Medulla oblongata (tissue), 1 donor: ENCODE results near the gene C5orf22.
"Not testable (repeated sequence)": the region's sequence is repeated elsewhere in the genome, so short reads cannot be mapped to it uniquely, and the experiment has no call there.

ENCODE experiments used
- DNase-seq: peaks from one replicate; pipeline ENCODE4 v3.0.0-alpha.2; 2015; ENCODE audit errors: extremely low spot score

Gene C5orf22

DNA sequence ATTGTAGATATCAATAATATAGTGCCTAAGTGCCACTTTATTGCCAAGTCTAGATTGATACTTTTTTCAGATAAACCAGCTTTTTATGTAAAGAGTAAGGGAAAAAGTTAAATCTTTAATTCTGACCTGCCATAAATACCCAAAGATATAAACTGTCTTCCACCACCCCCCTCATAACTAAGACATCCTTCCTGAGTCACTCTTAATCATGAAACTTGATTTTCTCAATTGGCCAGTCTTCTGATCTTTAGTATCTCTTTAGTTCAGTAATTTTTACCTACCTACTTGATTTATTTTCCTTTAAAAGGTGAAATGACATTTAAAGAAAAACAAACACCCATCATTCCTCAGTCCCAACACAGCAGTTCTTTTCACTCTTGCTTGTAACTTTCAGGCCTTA lies 21.8 kb downstream of the C5orf22 start:
- no peak for DNase-seq

DNA sequence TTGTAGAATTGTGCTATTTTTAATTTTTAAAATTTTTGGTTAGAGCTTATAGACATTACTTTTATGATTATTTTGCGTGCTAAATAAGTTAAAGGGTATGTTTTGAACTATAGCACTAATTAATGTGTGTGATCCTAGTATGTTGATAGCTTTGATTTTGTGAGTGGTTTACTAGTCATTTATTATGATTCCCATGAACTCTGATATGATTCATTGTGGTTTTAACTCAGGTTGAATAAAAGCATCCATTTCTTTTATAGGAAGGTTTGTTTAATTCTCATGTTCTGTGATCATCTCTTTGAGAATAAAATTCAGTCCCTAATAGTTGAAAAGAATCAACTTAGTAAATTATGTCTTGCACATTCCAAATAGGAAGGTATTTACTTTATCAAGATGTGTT lies 22.5 kb downstream of the C5orf22 start:
- no peak for DNase-seq

DNA sequence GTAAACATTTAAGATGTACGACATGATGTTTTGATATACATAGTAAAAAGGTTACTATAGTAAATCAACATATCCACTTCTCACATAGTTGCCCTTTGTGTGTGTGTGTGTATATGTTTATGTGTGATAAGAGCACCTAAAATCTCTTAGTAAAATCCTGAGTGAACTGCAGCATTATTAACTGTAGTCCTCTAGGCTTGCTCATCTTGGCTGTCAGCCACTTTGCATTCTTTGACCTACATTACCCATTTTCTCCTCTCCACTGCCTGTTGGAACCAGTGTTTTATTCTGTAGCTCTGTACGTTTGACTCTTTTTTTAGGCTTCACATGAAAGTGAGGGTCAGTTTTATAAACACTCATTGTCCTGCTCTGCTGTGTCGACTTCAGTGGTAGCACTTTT lies 24.4 kb downstream of the C5orf22 start:
- DNase-seq = no peak

DNA sequence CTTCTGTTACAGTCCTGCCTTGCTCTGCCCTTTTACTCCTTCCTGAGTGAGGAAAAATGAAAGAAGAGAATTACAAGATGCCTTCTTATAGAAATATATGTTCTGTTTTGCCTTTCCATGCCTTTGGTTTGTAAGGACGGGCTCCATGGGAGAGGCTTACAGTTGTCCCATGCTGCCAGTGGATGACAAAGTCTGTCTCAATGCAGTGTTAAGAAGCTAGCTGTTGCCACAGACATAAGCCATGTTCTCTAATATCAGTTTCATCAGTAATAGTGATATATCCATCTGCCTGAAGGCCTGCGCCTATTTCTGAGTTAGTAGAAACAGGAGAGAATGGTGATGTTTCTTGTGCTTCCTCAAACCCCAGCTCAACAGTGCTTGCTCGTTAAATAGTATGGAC lies 27.8 kb downstream of the C5orf22 start:
- no peak for DNase-seq

DNA sequence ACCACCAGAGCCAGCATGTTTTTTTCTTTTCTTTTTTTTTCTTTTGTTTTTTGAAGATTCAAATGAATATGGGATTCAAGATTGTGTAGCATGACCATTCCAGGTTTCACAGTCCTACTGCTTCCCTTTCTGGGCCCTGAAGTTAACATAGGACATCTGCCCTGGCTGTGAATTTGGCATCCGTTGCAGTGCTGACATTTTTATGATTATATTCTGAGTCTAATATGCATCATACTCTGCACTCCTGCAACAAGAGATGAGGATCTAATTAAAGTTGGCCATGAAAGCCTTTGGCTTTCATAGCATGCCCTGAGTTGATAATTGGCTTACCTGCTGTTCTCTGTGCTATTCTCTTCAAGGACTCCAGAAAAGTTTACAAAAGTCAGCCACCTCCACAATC lies 29.8 kb downstream of the C5orf22 start:
- DNase-seq = no peak

DNA sequence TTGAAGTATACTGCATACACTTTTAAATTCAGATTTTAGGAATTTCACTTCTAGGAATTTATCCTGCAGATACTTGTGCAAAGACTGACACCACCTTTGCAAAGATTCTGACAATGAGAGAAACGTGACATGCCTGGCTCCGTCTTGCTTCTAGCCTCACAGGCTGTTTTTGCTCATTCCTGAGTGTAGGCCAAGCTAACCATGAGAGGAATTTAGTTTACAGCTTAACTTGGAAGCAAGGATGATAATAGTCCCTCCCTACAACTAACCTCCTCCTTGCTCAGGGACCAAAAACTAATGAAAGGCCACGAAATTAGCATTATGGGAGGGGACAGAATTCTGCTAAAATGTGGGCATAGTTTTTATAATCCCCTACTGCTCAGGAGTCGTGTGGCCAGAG lies 31.1 kb downstream of the C5orf22 start:
- DNase-seq = no peak

DNA sequence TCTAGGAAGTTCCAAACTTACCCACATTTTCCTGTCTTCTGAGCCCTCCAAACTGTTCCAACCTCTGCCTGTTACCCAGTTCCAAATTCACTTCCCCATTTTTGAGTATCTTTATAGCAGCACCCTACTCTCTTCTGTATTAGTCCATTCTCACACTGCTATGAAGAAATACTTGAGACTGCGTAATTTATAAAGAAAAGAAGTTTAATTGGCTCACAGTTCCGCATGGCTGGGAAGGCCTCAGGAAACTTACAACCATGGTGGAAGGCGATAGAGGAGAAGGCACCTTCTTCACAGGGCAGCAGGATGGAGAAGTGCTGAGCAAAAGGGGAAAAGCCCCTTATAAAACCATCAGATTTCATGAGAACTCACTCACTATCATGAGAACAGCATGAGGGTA lies 34.3 kb downstream of the C5orf22 start:
- DNase-seq = not testable (repeated sequence)

DNA sequence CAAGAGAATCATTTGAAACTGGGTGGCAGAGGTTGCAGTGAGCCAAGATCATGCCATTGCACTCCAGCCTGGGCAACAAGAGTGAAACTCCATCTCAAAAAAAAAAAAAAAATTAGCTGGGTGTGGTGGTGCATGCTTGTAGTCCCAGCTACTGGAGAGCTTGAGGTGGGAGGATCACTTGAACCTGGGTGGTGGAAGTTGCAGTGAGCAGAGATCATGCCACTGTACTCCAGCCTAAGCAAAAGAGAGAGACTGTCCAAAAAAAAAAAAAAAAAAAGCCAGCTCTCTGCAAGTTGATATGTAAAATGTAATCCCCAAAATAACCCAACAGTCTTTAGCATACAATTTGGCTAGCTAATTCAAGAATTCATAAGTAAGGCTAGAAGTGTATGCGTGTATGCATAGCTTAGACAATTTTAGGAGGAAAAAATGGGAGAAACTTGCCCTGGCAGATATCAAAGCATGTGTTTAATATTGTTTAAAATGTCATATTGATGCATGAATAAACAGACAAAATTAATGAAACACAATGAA lies 36.3 kb downstream of the C5orf22 start:
- no peak for DNase-seq

DNA sequence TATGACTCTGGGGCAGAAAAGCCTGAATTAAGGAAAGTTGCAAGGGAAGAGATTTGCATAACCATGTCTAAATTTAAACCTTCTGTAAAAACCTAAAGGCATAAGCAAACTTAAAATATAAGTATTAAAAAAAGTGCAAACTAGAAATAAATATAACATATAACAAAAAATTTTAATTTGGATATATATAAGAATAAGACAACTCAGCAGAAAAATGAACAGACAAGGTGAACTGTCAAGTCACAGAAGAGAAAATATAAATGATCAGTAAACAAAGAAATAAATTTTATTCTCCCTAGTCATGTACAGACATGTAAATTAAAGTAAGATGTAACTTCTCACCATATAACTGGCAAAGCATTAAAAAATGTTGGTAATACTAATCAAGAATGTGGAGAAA lies 37.0 kb downstream of the C5orf22 start:
- DNase-seq = no peak

DNA sequence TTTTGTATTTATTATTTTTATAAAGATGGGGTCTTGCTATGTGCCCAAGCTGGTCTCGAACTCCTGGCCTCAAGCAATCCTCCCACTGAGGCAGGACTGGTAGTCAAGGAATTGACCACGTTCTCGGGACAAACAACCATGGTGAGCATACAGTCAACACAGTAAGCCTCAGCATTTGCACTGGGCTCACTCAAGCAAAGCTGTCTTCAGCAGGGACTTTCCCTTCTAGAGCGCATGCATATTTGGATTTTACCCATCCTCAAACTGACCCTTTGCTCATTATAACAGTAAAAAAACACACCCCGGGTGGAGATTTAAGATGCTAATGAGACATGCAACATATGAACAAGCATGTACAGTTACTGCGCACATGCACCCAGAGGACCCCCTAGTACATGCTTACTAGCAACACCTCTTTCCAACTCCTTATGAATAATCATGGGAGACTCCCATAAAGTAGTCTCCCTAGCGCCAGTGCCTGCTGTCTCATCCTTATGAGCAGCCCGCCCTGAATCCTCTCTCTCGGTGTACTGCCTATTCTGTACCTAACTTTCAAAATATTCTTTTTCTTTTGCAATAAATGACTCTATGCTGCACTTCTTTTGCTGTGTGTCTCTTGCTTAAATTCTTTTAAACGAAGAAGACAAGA lies 41.5 kb downstream of the C5orf22 start:
- DNase-seq = no peak

DNA sequence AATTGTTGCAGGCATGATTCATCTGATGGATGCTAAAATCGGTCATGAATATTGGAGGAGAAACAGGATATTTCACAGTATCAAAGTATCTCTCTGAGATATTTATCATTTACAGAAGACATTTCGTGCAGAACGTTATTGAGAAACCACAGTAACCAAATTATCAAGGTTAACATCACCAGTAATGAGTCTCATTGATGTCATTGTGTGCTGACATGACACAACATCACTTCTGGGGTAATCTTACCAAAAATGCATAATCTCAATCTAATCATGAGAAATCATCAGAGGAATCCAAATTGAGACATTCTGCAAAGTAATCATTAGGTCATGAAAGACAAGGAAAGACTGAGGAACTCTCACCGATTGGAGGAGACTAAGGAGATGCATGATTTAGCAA lies 42.7 kb downstream of the C5orf22 start:
- DNase-seq = no peak

DNA sequence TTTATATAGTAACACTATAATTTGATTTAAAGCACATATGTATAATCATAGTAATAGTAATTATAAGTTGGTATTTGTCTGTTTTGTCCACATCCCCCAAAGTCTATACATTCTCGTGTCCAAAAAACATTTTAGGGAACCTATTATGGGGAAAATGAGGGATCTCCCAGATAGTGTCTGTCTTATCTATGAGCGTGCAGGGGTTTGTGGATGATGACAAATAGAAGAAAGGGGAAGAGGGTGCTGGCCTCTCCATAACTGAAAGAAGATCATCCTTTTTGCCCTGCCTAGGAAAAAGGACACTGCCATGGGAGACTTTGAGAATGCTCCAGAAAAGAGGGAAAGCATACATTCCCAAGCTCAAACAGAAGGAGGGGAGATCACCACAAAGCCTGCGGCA lies 45.3 kb downstream of the C5orf22 start:
- no peak for DNase-seq

DNA sequence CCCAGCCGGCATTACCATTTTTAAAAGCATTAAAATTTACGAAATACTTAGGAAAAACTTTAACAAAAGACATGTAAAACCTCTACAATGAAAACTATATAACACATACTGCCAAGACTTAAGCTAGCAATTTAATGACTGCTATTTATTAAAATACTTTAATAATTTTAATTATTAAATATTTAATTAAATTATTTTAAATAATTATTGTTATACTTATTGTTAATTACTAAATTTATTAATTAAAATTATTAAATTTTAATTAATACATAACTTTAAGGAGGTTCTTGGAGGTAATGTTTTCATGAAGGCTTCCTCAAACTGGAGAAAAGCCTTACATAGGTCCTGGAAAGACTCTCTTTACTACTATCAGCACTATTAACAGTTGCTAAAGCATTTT lies 47.5 kb downstream of the C5orf22 start:
- no peak for DNase-seq

DNA sequence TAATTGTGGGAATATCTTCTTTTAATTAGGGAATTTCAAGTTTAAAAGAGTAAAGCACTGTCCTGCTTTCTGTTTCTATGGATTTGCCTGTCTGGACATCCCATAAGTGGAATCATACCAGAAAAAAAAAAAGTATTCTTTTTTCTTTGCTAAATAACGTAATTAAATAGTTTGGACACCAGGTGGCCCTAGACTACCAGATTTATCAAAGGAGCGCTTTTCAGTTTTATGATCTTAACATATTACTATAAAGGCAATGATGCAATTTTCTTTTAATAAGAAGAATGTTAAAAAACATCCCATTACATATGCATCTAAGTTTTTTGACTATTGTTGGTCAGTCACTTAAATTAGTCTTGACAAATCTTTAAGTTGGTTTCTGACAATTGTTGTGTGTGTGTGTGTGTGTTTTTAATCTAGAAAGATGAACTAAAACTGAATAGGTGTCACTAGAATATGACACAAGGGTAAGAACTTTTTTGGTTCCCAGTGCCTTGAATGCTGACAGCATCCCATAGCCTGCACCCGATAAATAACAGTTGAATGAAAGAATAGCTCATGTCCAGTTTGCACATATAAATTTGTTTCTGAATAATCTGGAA lies 49.5 kb downstream of the C5orf22 start:
- DNase-seq = peak; percentile 56

DNA sequence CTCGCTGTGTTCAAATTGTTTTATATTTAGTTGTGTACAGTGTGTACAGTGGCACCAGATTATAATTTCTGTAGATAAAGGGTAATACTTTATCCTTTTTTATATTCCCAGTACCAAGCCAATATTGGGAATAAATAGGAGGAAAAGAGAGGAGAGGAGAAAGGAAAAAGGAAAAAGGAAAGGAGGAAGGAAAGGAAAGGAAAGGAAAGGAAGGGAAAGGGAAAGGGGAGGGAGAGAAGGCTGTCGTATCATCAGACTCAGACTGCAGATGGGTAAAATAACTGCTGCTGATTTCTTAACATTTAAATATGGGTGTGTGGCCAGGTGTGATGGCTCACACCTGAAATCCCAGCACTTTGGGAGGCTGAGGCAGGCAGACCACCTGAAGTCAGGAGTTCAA lies 51.0 kb downstream of the C5orf22 start:
- DNase-seq = no peak

DNA sequence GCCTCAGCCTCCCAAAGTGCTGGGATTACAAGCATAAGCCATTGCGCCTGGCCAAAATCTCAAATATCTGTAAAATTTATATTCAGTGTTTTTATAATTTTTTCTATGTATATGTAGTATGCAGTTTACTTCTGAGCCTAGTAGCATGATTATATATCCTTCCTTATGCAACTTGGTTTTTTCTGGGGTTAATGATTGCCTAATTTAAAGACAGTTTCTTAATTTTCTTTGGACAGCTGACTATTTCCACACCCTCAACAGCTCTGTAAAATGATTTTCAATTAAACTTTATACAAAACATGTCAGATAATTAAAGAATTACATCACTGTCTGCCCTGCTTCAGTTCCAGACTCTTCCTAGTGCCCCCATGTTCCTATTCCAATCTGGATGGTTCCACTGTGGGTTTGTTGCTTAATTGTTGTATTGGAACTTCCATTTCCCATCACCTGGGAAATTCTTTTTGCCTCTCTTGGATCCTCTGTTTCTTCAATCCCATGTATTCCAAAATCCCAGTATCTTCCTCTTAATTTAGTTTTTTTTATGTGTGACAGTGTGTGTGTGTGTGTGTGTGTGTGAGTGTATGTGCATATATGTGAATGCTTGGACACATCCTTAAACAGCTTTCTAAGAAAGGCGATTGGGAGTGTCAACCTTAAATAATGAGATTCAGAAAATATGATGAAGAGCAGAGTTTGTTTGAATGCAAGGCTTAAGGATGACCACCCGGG lies 53.2 kb downstream of the C5orf22 start:
- no peak for DNase-seq

DNA sequence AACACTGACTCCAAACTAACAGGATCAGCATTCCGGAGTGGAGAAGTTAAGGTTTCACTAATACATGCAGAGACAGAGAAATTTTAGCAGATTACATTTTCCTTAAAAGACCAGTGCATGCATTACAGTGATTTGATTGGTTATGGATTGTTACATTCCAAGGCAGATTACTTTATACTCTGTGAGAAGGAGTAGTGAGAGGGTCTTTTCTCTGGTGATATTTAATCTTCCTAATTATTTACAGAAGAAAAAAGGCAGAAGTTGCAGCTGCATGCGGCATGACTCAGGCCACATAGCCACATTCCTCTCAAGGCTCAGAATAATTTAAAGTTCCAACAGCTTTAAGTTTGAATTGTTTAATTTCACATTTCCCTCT lies 53.8 kb downstream of the C5orf22 start:
- no peak for DNase-seq

DNA sequence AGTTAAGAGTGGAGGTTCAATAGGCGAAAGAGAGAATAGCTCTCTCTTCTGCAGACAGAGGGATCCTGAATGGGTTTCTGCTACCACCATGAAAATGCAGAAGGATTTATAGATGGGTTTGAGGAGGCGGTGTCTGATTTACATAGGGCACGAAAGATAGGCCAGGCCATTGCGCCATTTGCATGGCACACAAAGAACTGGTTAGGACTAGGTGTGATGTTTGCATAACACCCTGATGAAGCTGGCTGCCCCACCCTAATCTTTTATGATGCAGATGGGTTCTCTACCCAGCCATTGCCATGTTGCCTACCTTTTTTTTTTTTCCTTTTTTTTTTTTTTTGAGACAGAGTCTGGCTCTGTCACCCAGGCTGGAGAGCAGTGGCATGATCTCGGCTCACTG lies 55.4 kb downstream of the C5orf22 start:
- DNase-seq = no peak

DNA sequence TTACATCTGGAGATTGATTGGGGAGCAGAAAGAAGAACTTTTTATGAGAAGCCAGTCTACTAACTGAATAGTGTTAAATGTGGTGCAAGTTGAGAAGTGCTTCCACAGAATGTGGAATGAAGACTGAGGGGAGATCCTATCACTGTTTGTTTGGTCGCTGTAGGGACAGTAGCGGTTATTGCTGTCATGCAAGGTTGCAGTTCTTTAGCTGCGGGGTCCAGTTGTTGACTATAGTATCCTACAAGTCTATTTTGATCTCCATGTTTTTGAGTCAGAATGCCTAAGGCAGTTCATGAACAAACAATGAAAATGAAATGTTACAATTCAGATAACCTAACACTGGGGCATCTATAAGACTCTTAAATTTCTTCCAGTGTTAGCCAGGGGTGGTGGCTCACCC lies 61.6 kb downstream of the C5orf22 start:
- DNase-seq = no peak

DNA sequence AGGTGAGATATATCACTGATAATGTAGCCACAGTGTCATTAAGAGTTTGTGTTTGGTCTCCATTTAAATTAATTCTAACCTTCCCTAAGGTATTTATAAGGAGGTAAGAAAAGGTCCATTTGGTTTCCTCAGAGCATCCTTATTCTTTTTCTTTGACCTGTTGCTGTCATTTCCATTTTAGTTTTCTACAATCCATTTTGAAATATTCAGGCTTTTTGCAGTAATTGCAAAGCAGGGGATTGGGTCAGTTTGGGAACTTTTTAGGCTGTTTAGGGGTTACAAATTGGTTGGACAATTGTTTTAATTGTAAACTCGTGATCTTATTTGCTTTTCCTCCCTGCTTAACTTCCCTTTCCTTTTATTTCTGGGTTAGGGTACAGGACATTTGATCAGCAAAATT lies 64.3 kb downstream of the C5orf22 start:
- no peak for DNase-seq

DNA sequence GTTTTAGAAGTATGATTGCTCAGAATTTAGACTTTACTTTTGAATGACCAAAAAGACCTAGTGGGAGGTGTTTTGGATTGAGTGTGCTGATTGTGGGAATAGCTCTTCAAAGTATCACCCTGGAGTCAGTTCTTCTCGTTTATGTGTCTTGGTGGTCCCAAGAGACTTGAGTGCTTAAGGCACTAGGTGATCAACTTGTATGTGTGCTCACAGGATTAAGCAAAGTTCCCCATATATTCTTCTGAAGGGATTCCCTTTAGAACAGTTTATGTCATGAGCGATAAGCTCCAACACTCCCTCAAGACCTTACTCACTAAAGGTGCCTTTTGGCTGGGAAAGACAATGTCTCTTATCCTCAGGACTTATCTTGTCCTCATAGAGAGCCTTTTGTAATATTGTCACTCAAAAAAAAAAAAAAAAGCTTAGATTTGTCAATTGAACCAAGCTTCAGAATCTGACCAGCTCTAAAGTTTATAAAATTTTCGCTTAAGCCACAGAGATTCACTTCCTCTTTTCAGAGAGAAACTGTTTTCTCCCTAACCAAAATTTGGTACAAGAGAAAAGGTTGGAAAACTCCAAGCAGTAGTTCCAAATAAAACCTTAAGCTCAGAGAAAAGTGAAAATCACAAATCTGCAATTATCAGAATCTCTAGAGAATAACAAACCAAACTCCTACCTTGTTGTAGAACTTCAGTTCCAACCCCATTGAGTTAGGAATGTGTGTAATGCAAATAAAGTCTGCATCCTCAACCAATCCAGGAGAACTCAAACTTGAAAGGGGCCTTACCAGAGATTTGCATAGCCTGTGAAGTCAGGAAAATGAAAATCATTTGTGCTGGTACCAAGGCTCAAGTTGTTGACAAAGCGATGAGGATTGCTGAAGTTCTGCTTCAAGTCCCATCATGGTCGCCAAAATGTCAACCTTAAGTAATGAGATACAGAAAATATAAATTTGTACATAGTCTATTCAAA lies 66.8 kb downstream of the C5orf22 start:
- DNase-seq = no peak

DNA sequence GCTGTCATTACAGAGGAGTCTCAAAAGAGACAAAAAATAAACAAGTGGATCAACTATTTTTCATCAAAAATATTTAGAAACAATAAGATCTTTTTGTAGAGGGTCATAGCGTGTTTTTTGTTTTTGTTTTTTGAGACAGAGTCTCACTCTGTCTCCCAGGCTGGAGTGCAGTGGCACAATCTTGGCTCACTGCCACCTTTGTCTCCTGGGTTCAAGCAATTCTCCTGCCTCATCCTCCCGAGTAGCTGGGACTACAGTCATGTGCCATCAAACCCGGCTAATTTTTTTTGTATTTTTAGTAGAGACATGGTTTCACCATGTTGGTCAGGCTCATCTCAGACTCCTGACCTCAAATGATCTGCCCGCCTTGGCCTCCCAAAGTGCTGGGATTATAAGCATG lies 70.2 kb downstream of the C5orf22 start:
- not testable (repeated sequence) for DNase-seq
